NCI-H128 (cell line): ENCODE data around the gene AP4S1.
"Not testable (repeated sequence)": the region's sequence is repeated elsewhere in the genome, so short reads cannot be mapped to it uniquely, and the experiment has no call there.

ENCODE experiments used
- DNase-seq: peaks from one replicate; lab custom pipeline; 2025; ENCODE audit not compliant: unreplicated experiment; lab: John Stamatoyannopoulos, UW

Gene AP4S1

DNA sequence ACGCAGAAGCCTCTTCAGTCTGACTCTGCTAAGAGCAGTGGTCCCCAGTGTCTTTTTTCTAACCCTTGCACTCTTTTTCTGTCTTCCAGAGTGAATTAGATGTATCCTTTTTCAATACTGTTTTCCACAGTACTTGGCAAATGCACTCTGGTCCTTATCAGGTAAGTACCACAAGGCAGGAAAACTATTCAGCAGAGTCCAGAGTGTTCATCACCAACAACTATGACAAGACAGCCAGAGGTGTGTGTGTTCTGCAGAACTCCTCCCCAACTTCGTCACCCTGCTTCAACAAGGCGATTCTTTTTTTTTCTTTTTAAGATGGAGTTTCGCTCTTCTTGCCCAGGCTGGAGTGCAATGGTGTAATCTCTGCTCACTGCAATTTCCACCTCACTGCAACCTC lies 55.0 kb downstream of the AP4S1 start:
- DNase-seq, result no peak

DNA sequence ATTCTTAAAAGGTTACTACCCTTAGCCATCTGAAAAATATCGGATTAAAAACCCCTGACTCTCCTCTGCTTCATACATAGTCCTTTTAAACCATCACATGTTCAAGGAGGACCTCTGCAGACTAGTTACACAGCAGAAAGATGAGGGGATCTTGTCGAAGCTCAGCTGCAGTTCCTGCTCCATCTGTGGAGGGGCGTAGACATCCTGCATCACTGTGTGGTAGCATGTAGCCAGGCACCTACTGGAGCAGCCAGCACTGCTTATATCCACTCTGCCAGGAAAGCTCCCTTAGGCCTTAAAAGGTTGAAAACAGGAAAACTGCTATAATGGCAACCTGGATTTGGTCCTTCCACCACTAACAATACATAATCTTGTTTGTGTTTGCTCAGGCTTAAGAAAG lies 58.3 kb downstream of the AP4S1 start:
- no peak for DNase-seq

DNA sequence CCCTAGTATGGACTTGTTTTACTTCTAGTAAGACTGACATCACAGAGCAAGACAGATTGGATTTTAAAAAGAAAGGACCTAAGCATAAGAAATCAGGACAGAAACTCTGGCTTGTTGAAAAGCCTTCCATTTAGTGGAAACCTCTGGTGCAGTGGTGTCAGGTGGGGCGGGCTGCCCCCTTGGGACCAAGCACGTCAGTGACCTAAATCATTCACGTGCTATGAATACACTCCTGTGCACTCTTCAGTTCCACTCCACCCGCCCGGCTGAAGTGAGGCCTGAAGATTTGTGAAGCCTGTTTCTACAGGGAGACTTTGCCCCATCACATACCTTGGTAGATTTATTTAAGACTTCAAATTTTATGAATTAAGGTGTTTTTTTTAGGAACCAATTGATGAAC lies 58.9 kb downstream of the AP4S1 start:
- DNase-seq, result no peak

DNA sequence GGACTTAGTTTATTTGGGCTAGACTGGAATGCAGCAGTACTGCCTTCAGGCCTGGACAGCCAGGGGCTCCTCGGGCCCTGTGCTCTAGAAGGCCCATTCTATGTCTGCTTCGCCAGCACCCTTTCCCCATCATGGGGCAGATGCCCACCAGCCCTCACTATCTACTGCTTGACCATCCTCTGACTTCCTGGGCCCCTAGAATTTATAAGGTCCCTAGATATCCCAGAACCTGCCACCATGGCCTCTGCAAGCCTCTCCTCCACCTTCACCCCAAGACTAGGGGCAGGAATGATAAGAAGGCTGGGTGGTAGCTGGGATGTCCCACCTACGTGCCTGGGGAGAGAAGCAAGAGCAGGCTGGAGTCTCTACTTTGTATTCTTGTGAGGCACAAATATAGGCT lies 59.6 kb downstream of the AP4S1 start:
- DNase-seq, result no peak

DNA sequence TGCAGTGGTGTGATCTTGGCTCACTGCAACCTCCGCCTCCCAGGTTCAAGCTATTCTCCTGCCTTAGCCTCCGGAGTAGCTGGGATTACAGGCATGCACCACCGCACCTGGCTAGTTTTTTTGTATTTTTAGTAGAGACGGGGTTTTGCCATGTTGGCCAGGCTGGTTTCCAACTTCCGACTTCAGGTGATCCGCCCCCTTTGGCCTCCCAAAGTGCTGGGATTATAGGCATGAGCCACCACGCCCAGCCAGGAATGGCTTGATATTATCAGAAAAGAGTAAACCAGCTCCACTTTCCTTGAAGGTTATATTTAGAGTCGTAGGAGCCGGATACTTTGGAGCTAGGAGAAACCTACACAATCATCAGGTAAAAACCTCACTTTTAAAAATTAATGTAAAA lies 61.0 kb downstream of the AP4S1 start:
- not testable (repeated sequence) for DNase-seq

GRCh38 chr14:31090883-31091764 lies 65.7 kb downstream of the AP4S1 start:
- DNase-seq, result no peak

GRCh38 chr14:31092160-31092708 lies 66.8 kb downstream of the AP4S1 start:
- DNase-seq, result no peak

DNA sequence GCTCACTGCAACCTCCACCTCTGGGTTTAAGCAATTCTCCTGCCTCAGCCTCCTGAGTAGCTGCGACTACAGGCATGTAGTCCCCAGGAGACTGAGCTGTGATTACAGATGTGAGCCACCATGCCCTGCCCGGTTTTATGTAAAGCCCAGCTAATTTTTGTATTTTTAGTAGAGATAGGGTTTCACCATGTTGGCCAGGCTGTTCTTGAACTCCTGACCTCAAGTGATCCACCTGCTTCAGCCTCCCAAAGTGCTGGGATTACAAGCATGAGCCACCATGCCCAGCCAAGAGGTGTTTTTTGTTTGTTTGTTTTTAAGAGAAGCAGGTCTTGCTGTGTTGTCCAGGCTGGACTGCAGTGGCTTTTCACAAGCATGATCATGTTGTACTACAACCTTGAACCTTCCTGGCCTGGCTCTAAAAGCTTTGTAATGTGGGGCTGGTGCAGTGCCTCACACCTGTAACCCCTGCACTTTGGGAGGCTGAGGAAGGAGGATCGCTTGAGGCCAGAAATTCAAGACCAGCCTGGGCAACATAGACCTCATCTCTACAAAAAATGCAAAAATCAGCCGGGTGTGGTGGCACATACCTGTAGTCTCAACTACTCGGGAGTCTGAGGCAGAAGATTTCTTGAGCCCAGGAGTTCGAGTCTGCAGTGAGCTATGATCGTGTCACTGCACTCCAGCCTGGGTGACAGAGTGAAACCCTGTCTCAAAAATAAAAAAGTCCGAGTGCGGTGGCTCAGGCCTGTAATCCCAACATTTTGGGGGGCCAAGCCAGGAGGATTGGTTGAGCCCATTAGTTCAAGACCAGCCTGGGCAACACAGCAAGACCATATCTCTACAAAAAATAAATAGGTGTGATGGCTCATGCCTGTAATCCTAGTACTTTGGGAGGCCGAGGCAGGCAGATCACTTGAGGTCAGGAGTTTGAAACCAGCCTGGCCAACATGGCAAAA lies 68.7 kb downstream of the AP4S1 start:
- not testable (repeated sequence) for DNase-seq

GRCh38 chr14:31095817-31096216 lies 70.4 kb downstream of the AP4S1 start:
- DNase-seq, result not testable (repeated sequence)

DNA sequence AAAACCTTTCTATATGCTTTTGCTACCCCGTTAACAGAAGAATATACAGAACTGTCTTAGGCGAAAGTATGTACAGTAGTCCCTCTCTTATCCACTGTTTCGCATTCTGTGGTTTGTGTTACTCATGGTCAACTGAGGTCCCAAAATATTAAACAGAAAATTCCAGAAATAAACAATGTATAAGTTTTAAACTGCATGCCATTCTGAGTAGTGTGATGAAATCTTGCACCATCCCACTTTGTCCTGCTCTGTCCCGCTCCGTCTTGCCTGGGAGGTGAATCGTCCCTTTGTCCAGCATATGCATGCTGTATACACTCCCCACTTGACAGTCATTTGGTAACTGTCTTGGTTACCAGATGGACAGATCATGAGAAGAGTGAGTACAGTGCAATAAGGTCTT lies 70.8 kb downstream of the AP4S1 start:
- DNase-seq, result no peak

- no peak for DNase-seq
Observed at GRCh38 chr14:31097081-31097480, 71.6 kb downstream of the AP4S1 start.

DNA sequence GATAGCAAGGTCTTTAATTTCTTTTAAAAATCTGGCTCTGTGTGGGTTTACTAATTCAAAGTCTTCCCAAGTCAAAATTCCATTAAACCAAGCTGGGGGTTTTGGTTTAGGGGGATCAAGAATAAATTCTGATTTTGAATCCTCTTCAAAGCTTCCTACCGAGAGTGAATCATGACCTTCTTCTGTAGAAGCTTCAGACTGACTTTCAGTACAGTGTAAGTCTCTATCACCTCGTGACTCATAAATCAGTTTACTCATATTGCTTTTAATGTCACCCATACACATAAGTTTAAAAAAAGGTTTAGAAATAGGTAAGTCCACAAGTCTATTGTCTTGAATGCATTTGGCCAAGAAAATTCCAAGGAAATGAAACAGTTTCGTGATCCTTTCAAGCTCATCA lies 81.3 kb downstream of the AP4S1 start:
- DNase-seq, result no peak

DNA sequence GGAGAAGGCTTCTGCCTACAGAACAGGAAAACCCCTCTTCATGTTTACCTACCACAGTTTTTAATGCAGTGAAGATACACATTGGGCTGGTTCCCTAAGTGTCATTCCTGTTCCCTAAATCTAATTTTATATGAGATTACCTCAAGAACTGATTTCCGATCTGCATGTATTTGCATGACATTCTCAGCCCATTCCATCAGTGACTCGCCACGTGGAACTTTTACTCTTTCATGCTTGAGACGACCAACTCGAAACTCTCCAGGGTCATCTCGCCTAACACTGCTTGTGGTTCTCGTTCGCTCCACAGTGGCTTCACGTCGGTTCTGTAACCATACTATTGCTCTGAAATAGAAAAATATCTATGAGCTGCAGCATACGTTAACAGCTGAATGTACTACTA lies 83.8 kb downstream of the AP4S1 start:
- DNase-seq, result no peak

DNA sequence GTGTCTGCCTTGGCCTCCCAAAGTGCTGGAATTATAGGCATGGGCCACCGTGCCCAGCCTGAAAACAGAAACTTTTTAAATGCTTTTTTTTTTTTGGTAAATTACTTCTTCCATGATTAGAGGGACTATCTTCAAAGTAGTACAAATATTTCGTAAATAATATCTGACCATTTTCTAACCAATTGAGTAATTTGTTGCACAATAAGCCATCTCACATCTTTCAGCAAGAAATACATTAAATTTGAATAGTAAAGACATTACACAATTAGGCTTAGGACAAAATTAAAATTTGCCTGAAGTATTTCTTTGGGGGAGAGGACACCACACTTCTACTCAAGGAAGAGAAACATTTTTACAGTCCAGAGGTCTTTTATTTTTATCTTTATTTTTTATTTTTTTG lies 85.4 kb downstream of the AP4S1 start:
- no peak for DNase-seq

DNA sequence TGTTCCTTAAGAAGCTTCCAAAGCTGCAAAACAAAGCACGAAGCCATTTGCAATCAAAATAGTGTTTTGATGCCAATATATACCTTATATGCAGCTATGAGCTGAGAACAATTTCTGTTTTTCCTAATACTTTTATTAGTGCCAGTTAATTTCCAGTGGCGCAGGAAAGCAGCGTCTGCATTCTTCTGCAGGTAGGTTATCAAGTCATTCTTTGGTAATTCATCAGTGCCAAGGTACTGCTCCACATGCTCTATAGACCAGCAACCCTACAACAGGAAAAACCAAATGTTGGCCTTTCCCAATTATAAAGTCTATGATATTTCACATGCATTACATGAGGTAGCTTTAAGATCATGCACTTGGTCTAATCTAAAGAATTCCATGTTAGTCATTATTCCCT lies 88.3 kb downstream of the AP4S1 start:
- DNase-seq, result no peak

- DNase-seq, result no peak
Observed at GRCh38 chr14:31118892-31119291, 93.4 kb downstream of the AP4S1 start.

- DNase-seq, result no peak
Observed at GRCh38 chr14:31122098-31122611, 96.7 kb downstream of the AP4S1 start.

DNA sequence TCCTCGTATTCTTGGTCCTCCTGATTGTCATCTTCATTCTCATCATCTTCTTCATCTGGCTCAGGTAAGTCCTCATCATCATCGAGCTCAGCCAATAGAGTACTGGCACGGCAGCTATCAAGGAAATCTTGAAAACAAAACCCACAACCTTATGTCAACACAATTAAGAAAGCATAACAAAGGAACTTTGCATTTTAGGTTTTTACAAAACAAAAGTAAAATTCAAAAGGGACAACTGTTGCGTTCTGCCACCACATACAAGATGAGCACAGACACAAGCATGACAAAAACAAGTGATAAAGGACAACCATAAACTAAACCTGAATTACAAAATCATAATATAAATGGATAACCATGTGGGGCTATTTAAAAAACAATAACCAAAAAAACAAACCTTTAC lies 97.5 kb downstream of the AP4S1 start:
- DNase-seq, result no peak

DNA sequence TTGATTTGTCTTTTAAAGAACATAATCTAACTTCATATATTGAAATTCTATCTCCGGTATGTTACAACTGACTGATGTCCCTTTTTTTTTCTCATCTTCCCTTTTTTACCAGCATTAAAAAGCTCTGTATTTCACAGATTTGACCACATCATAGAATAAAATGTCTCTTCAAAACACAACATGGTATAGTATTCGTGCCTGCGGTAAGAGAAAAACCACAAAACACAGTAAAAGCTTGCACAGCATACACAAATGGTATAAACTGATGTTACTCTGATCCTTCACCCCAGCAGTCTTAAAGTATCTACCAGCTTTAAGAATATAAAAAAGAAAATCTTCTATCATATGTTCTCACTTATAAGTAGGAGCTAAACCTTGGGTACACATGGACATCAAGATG lies 98.7 kb downstream of the AP4S1 start:
- no peak for DNase-seq

GRCh38 chr14:31125231-31125630 lies 99.8 kb downstream of the AP4S1 start:
- no peak for DNase-seq

DNA sequence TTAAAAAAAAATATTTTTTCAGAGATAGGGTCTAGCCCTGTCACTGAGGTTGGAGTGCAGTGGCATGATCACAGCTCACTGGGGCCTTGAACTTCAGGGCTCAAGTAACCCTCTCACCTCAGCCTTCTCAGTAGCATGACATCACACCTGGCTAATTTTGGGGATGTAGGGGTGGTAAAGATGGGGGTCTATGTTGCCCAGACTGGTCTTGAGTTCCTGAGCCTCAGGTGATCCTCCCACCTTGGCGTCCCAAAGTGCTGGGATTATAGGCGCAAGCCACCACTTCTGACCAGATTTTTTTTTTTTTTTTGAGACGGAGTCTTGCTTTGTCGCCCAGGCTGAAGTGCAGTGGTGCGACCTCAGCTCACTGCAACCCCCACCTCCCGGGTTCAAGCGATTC lies 101.2 kb downstream of the AP4S1 start:
- no peak for DNase-seq
